ENCODE results near the gene USP32.
A peak's percentile ranks its signal among the peaks of the same experiment; 100 is the strongest.
"Not testable (repeated sequence)": the region's sequence is repeated elsewhere in the genome, so short reads cannot be mapped to it uniquely, and the experiment has no call there.

Gene USP32, protein sequence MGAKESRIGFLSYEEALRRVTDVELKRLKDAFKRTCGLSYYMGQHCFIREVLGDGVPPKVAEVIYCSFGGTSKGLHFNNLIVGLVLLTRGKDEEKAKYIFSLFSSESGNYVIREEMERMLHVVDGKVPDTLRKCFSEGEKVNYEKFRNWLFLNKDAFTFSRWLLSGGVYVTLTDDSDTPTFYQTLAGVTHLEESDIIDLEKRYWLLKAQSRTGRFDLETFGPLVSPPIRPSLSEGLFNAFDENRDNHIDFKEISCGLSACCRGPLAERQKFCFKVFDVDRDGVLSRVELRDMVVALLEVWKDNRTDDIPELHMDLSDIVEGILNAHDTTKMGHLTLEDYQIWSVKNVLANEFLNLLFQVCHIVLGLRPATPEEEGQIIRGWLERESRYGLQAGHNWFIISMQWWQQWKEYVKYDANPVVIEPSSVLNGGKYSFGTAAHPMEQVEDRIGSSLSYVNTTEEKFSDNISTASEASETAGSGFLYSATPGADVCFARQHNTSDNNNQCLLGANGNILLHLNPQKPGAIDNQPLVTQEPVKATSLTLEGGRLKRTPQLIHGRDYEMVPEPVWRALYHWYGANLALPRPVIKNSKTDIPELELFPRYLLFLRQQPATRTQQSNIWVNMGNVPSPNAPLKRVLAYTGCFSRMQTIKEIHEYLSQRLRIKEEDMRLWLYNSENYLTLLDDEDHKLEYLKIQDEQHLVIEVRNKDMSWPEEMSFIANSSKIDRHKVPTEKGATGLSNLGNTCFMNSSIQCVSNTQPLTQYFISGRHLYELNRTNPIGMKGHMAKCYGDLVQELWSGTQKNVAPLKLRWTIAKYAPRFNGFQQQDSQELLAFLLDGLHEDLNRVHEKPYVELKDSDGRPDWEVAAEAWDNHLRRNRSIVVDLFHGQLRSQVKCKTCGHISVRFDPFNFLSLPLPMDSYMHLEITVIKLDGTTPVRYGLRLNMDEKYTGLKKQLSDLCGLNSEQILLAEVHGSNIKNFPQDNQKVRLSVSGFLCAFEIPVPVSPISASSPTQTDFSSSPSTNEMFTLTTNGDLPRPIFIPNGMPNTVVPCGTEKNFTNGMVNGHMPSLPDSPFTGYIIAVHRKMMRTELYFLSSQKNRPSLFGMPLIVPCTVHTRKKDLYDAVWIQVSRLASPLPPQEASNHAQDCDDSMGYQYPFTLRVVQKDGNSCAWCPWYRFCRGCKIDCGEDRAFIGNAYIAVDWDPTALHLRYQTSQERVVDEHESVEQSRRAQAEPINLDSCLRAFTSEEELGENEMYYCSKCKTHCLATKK (N-terminal part only)

DNA sequence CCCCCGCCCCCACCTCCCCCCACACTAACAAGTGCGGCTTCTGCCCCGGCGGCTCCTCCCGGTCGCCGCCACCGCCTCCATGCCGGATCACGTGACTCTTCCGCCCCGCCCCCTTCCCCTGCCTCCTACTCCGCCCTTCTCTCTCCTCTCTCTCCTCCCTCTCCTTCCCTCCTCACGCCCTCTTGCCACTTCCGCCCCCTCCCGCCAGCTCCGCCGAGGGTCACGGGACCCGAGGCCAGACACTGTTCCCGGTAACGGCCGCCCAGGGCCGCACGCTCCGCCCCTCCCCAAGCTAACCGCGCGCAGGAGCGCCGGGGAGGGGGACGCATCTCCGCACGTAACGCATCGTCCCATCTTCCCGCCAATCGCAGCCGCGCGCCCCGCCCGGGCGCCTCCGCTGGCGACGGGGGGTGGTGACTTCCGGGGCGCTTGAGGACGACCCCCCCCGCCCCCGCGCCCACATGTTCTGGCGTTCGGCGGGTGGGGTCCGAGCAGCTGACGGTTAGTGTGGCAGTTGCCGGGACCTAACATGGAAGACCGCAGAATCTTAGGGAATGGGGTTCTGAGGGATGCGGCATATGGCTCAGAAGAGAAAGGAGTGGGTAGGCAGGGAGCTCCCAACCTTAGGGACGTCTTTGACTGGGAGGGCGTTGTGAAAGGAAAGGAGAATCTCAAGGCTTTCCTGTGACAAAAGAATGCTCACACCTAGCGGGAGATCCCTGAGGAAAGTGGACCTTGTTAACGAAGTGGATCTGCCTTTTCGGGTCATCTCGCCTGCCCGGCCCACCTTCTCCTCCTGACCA, at the start of gene USP32:
TSS of gene USP32 (minus strand) at position 92 of the 803 bp plus-strand sequence. CDS start 194 bp downstream, outside the sequence.
- DNase-seq (ENCODE audit: low read depth), result peak; percentile 97
- peak within 1 kb of the TSS; percentile 94 for H3K4me3 ChIP-seq (ENCODE audit: control insufficient read depth, low read depth, low read length)
- TF ChIP-seq, protein P1, sequence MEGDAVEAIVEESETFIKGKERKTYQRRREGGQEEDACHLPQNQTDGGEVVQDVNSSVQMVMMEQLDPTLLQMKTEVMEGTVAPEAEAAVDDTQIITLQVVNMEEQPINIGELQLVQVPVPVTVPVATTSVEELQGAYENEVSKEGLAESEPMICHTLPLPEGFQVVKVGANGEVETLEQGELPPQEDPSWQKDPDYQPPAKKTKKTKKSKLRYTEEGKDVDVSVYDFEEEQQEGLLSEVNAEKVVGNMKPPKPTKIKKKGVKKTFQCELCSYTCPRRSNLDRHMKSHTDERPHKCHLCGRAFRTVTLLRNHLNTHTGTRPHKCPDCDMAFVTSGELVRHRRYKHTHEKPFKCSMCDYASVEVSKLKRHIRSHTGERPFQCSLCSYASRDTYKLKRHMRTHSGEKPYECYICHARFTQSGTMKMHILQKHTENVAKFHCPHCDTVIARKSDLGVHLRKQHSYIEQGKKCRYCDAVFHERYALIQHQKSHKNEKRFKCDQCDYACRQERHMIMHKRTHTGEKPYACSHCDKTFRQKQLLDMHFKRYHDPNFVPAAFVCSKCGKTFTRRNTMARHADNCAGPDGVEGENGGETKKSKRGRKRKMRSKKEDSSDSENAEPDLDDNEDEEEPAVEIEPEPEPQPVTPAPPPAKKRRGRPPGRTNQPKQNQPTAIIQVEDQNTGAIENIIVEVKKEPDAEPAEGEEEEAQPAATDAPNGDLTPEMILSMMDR (conservative IDR thresholded peaks at IDR 0.05; ENCODE audit: control insufficient read depth, insufficient read depth, low read depth, low read length), result no peak

DNA sequence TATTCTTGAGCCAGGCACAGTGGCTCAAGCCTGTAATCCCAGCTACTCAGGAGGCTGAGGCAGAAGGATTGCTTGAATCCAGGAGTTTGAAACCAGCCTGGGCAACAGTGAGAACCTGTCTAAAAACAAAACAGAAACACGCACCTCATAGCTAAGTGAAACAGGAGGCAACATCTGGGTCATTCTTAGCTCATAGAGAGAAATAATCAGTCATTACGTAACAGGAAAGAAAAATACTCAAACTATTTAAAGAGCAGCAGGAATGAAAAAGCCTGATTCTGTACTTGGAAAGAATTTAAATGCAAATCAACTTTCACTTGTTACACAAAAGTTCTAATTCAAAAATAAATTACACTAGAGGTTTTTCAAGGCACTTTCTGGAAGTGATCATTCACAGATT, 47.6 kb upstream of the USP32 start:
- no peak overlapping the region for H3K4me3 ChIP-seq (ENCODE audit: control insufficient read depth, low read depth, low read length)
- TF ChIP-seq, protein P1 (conservative IDR thresholded peaks at IDR 0.05; ENCODE audit: control insufficient read depth, insufficient read depth, low read depth, low read length), result no peak
- DNase-seq (ENCODE audit: low read depth), result no peak

DNA sequence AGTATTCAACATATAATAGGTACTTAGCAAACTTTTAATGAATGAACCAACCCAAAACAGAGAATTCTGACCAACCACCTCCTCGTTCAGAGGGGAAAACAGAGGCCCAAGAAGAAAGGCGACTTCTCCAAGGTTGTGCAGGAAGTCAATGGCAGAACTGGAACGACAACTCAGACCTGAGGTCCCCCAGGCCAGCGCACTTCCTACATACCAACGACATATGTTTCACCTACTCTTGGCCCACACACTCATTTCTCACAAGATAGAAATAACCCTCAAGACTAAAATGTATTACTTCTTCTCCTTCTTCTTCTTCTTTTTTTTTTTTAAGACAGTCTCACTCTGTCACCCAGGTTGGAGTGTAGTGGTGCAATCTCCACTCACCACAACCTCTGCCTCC, 44.7 kb upstream of the USP32 start:
- no peak for DNase-seq (ENCODE audit: low read depth)
- TF ChIP-seq, protein P1 (conservative IDR thresholded peaks at IDR 0.05; ENCODE audit: control insufficient read depth, insufficient read depth, low read depth, low read length), result no peak
- no peak overlapping the region for H3K4me3 ChIP-seq (ENCODE audit: control insufficient read depth, low read depth, low read length)

DNA sequence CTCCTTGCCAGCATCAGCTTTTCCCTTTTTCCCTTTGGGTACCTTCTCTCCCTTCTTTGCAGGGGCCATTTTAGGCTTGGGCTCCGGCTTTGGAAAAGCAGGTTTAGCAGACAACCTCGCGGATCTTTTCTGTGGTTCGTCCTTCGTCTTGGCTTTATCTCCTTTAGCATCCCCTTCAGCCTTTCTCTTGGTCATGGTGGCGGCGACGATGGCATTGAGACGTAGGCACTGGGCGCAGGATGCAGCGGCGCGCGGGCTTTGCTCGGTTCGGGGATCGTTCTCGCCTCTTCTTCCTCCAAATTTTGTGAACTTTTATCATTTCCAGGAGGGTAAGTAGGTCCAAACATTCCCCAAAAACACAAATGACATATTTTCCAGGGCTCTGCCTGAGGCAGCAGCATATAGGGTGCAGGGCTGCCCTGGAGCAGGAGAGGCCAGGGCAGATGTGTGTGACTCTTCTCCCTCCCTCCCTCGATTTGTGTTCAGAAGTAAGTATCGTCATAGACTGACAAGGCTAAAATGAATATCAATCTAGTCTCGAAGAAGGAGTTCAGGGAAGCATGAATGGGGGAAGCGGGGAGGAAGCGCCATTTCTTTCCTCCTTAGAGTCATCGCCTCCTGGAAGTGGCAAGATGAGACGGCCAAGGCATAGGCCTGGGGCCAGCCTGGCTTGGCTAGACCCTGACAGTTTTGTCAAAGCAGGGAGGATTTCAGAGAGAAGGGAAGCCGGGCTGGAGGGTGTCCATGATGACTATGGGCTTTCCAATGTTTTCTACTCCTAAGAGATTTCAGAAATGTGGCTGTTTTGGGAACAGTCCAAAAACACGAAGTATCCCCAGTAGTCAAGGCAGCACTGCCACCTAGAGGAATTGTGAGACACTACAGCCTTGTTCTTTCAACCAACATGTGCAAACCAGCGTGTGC, 43.6 kb upstream of the USP32 start:
- TF ChIP-seq, protein P1 (conservative IDR thresholded peaks at IDR 0.05; ENCODE audit: control insufficient read depth, insufficient read depth, low read depth, low read length), result peak; percentile 96
- peak; percentile 92 for DNase-seq (ENCODE audit: low read depth)
- peak overlapping the region; percentile 29 for H3K4me3 ChIP-seq (ENCODE audit: control insufficient read depth, low read depth, low read length)

DNA sequence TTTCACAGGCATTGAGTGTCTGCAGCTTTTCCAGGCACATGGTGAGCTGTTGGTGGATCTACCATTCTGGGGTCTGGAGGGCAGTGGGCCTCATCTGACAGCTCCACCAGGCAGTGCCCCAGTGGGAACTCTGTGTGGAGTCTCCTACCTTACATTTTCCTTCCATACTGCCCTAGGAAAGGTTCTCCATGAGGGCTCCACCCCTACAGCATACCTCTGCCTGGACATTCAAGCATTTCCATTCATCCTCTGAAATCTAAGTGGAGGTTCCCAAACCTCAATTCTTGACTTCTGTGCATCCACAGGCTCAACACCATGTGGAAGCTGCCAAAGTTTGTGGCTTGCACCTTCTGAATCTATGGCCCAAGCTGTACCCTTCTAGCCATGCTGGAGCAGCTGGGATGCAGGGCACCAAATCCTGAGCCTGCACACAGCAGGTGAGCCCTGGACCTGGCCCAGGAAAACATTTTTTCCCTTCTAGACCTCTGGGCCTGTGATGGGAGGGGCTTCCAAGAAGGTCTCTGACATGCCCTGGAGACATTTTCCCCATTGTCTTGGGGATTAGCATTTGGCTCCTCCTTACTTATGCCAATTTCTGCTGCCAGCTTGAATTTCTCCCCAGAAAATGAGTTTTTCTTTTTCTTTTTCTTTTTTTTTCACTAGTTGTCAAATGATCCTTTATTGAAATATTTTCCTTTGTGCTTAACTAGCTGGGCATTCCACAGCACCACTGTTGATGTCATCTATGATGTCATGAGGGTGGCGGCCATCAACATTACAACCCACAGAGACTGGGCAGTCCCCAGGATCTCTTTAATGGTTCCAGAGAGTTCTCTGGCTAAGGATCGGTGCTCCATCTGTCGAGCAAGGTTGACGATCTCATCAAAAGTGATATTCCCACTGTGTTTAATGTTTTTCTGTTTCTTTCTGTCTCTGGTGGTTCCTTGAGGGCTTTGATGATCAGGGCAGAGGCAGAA, 41.4 kb upstream of the USP32 start:
- H3K4me3 ChIP-seq (ENCODE audit: control insufficient read depth, low read depth, low read length); DNase-seq (ENCODE audit: low read depth): not testable (repeated sequence)

DNA sequence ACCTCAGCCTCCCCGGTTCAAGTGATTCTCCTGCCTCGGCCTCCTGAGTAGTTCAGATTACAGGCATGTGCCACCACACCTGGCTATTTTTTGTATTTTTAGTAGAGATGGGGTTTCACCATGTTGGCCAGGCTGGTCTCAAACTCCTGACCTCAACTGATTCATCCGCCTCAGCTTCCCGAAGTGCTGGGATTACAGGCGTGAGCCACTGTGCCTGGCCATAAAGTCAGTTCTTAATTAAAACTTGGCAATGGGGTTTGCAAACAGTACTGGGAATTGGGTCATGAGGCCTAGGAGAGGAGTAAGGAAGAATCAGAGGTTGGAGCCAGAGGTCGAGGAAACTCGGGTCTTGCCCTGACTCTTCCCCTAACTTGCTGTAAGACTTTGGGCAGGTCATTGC, 38.6 kb upstream of the USP32 start:
- not testable (repeated sequence) for H3K4me3 ChIP-seq (ENCODE audit: control insufficient read depth, low read depth, low read length); DNase-seq (ENCODE audit: low read depth)

DNA sequence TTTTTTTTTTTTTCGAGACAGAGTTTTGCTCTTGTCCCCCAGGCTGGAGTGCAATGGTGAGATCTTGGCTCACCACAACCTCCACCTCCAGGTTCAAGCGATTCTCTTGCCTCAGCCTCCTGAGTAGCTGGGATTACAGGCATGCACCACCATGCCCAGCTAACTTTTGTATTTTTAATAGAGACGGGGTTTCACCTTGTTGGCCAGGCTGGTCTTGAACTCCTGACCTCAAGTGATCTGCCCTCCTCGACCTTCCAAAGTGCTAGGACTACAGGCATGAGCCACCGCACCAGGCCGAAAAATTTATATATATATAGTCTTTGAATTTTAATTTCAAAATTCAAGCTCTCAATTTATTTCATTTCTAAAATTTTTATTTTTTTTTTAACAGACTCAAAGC, 36.6 kb upstream of the USP32 start:
- not testable (repeated sequence) for H3K4me3 ChIP-seq (ENCODE audit: control insufficient read depth, low read depth, low read length); DNase-seq (ENCODE audit: low read depth)
